RWPE2 (cell line): ENCODE measurements around the gene PHC2.

Experiments
- ATAC-seq: fragments of 200-7000 bp; cut with Tn5 transposase; 3 replicates; pipeline ENCODE4 v1.9.1; 2021; ENCODE audit warnings: low read depth
- DNase-seq: peaks from one replicate; pipeline ENCODE4 v3.0.0-alpha.2; 2020; ENCODE audit warnings: low spot score
- H3K27ac ChIP-seq: fragments of 450-650 bp; 2 replicates; pipeline ENCODE4 v1.5.1; 2017; ENCODE audit warnings: mild to moderate bottlenecking; ENCODE audit not compliant: poor library complexity, severe bottlenecking
- H3K27me3 ChIP-seq: fragments of 250-450 bp; sonication (Bioruptor Pico); 2 replicates; pipeline ENCODE4 v1.5.1; 2021; ENCODE audit warnings: mild to moderate bottlenecking, moderate library complexity; ENCODE audit not compliant: insufficient read depth, poor library complexity, severe bottlenecking
- H3K36me3 ChIP-seq: fragments of 250-450 bp; sonication (Bioruptor Pico); 2 replicates; pipeline ENCODE4 v1.5.1; 2020; ENCODE audit warnings: low read depth, mild to moderate bottlenecking, moderate library complexity
- H3K4me1 ChIP-seq: fragments of 250-450 bp; sonication (Bioruptor Pico); 2 replicates; pipeline ENCODE4 v1.5.1; 2021; ENCODE audit warnings: mild to moderate bottlenecking, moderate library complexity; ENCODE audit not compliant: insufficient read depth, poor library complexity, severe bottlenecking
- H3K4me3 ChIP-seq: fragments of 250-450 bp; sonication (Bioruptor Pico); 2 replicates; pipeline ENCODE4 v1.5.1; 2021; ENCODE audit warnings: mild to moderate bottlenecking, moderate library complexity; ENCODE audit not compliant: severe bottlenecking
- H3K9me3 ChIP-seq: fragments of 250-450 bp; sonication (Bioruptor Pico); 2 replicates; pipeline ENCODE4 v1.5.1; 2021; ENCODE audit warnings: mild to moderate bottlenecking, moderate library complexity; ENCODE audit not compliant: severe bottlenecking
- CTCF ChIP-seq: fragments of 450-650 bp; IDR thresholded peaks from one replicate; pipeline ENCODE4 v1.5.1; 2017; ENCODE audit warnings: mild to moderate bottlenecking, moderate library complexity; ENCODE audit not compliant: poor library complexity, severe bottlenecking

Gene PHC2

GRCh38 chr1:33348676-33349080 lies 82.2 kb downstream of the PHC2 start:
- Histone ChIP-seq H3K27ac (peak overlapping the region; percentile 99), H3K27me3 (no peaks in the 10 kb centered on the region), H3K4me1 (peaks cover 29% of the 10 kb centered on the region), H3K36me3 (peaks cover 50% of the 10 kb centered on the region), H3K4me3 (peak overlapping the region; percentile 97), H3K9me3 (no peaks in the 10 kb centered on the region)
- TF ChIP-seq CTCF = no peak
- DNase-seq (no peak), ATAC-seq (no peak; the same call in 2 of the 3 replicates)

DNA sequence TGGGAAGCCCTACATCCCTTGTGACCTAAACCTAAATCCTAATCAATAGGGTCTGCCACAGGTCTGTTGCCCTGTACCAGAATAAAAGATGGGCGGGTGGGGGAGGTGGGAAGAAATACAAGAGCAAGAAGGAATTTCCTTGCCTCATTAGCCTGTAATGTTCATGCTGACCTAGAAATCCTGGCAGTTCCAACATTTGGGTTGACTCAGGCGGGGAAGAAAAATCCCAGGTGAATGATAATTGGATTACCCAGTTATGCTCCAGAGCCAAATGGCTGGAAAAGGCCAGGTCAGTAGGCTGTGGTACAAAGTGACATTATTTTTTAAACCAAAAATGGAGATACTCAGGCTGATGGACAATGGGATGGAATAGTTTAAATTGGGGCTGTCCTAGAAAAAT lies 82.7 kb downstream of the PHC2 start:
- Histone ChIP-seq H3K4me3 (peak overlapping the region; percentile 97), H3K27me3 (no peaks in the 10 kb centered on the region), H3K9me3 (no peaks in the 10 kb centered on the region), H3K4me1 (peaks cover 33% of the 10 kb centered on the region), H3K27ac (peak overlapping the region; percentile 99), H3K36me3 (peaks cover 55% of the 10 kb centered on the region)
- ATAC-seq (no peak; the same call in 2 of the 3 replicates), DNase-seq (no peak)
- TF ChIP-seq CTCF = no peak

- Histone ChIP-seq H3K27ac (peak overlapping the region; percentile 99), H3K27me3 (no peaks in the 10 kb centered on the region), H3K4me3 (peak overlapping the region; percentile 97), H3K4me1 (peaks cover 38% of the 10 kb centered on the region), H3K9me3 (no peaks in the 10 kb centered on the region), H3K36me3 (peaks cover 59% of the 10 kb centered on the region)
- ATAC-seq (no peak), DNase-seq (no peak)
- TF ChIP-seq CTCF = no peak
Measured at GRCh38 chr1:33347650-33347992, 83.3 kb downstream of the PHC2 start.

DNA sequence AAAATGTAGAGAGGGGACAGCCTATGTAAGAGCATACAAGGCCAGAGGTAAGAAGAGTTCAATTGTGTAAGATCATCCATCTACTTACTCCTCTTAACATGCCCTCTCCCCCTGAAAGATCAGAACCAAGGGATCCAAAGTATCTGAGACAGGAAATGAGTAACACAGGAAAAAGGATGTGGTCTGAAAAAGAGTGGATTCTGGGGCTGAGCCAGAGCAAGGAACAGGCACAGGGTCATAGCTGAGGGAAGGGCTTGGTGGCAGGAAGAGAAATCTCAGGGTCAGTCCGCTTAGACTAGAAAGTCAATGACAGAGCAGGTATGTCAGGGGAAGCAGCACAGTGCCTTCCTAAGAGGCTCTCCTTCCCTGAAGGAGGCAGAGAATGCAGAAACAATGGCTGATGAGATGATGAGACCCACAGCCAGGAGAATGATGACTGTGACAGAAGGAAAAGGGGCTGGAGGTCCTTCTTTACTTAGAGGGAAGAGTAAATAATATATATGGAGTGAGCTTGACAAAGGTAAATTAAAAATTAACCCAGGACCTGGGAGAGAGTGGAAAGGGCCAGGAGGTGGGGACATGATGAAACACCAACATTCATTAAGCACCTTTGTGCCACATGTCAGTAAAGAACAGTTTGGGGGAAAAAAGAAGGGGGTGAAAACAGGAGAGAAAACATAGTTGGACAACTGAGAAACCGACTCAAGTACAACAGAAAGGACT lies 83.8 kb downstream of the PHC2 start:
- Histone ChIP-seq H3K4me3 (peak overlapping the region; percentile 97), H3K4me1 (peaks cover 43% of the 10 kb centered on the region), H3K9me3 (no peaks in the 10 kb centered on the region), H3K27ac (peak overlapping the region; percentile 99), H3K27me3 (no peaks in the 10 kb centered on the region), H3K36me3 (peaks cover 65% of the 10 kb centered on the region)
- no peak for DNase-seq
- no peak for TF ChIP-seq CTCF
- ATAC-seq = peak; percentile 62

- Histone ChIP-seq H3K4me1 (peaks cover 49% of the 10 kb centered on the region), H3K27me3 (no peaks in the 10 kb centered on the region), H3K36me3 (peaks cover 70% of the 10 kb centered on the region), H3K4me3 (peak overlapping the region; percentile 97), H3K9me3 (no peaks in the 10 kb centered on the region), H3K27ac (peak overlapping the region; percentile 99)
- ATAC-seq (0 out of 3 replicates have a peak, but pooled peaks have one; percentile 0), DNase-seq (no peak)
- no peak for TF ChIP-seq CTCF
Measured at GRCh38 chr1:33346533-33346926, 84.4 kb downstream of the PHC2 start.
